Endothelial cell of umbilical vein (primary cell): ENCODE results near the gene OR52K2. TPM values are rescaled to one million over a fixed set of nuclear protein-coding genes. Genes with fewer than 3 reads are reported as not detected.

ENCODE experiments used
- BruUV-seq: library from RNA; stranded (reverse); fragments of 400-500 nt; replicated peaks from 2 replicates; lab custom pipeline; 2021; lab: Mats Ljungman, UMichigan
- CTCF ChIA-PET: fragments of 300-600, 350-600 bp; sonication (Branson Sonifier 250); formaldehyde crosslinking; loops from one replicate; lab custom pipeline; 2021; ENCODE audit warnings: antibody characterized with exemption, inconsistent platforms; lab: Charles Lee
- POLR2A ChIA-PET: fragments of 300-600, 350-600 bp; sonication (Branson Sonifier 250); formaldehyde crosslinking; loops from one replicate; lab custom pipeline; 2021; ENCODE audit warnings: antibody characterized with exemption, inconsistent platforms; lab: Charles Lee
- DNase-seq: peaks from one replicate; pipeline ENCODE4 v3.0.0-alpha.2; 2011; ENCODE audit warnings: low read depth, low spot score
- FAIRE-seq: peaks from 2 replicates; lab custom pipeline; 2011; peaks lifted over from hg19 to GRCh38; lab: Jason Lieb, UNC
- H2AFZ ChIP-seq: 2 replicates; pipeline ENCODE4 v1.6.0; 2012; ENCODE audit warnings: low read depth, low read length, control low read depth, inconsistent platforms
- H3K27ac ChIP-seq: 2 replicates; pipeline ENCODE4 v1.5.1; 2011; ENCODE audit warnings: low read depth, mild to moderate bottlenecking, control low read depth, low read length, moderate library complexity; ENCODE audit not compliant: insufficient read depth
- H3K27me3 ChIP-seq, 2 experiments: 2 replicates each; pipeline versions ENCODE4 v1.6.0 to v1.6.1; 2011; ENCODE audit warnings: low read length in 2 of 2, mixed read lengths in 1 of 2; ENCODE audit not compliant: control insufficient read depth in 2 of 2, insufficient read depth in 2 of 2
- H3K36me3 ChIP-seq, 2 experiments: 2 replicates in 1 of 2; 3 replicates in 1 of 2; pipeline ENCODE4 v1.5.1; 2011; ENCODE audit warnings: low read length in 2 of 2, mild to moderate bottlenecking in 1 of 2, moderate library complexity in 1 of 2; ENCODE audit not compliant: control insufficient read depth in 2 of 2, insufficient read depth in 2 of 2; ENCODE audit errors: extremely low read depth in 1 of 2
- H3K4me1 ChIP-seq: 3 replicates; pipeline ENCODE4 v1.5.1; 2011; ENCODE audit warnings: mild to moderate bottlenecking, low read length; ENCODE audit not compliant: control insufficient read depth, insufficient read depth; ENCODE audit errors: extremely low read depth
- H3K4me2 ChIP-seq: 2 replicates; pipeline ENCODE4 v1.6.1; 2011; ENCODE audit warnings: low read length, control low read depth, mixed read lengths; ENCODE audit not compliant: insufficient read depth
- H3K4me3 ChIP-seq, 3 experiments: fragments of 200-600 bp in 1 of 3; sonication (generic), shearing (Covaris generic) in 1 of 3; replicated peaks in 1 of 3; 2 replicates each; pipeline ENCODE4 v1.5.1; 2011 to 2016; ENCODE audit warnings: control low read depth in 3 of 3, low read length in 3 of 3, mild to moderate bottlenecking in 2 of 3, inconsistent platforms in 1 of 3, low read depth in 1 of 3, moderate library complexity in 1 of 3; ENCODE audit not compliant: insufficient read depth in 1 of 3
- H3K79me2 ChIP-seq: 2 replicates; pipeline ENCODE4 v1.6.0; 2012; ENCODE audit warnings: low read length, inconsistent platforms; ENCODE audit not compliant: control insufficient read depth, insufficient read depth
- H3K9ac ChIP-seq: replicated peaks from 2 replicates; pipeline ENCODE3; 2011; ENCODE audit warnings: low read length, control low read depth; ENCODE audit not compliant: insufficient read depth; ENCODE audit errors: extremely low read depth
- H3K9me1 ChIP-seq: replicated peaks from 3 replicates; pipeline ENCODE4 v1.6.0; 2011; ENCODE audit warnings: mild to moderate bottlenecking, low read length; ENCODE audit not compliant: control insufficient read depth, insufficient read depth; ENCODE audit errors: extremely low read depth
- H3K9me3 ChIP-seq: replicated peaks from 2 replicates; pipeline ENCODE4 v1.5.1; 2012; ENCODE audit warnings: low read length, inconsistent platforms; ENCODE audit not compliant: control insufficient read depth, insufficient read depth
- H4K20me1 ChIP-seq: replicated peaks from 2 replicates; pipeline ENCODE3; 2011; ENCODE audit warnings: mild to moderate bottlenecking, low read length; ENCODE audit not compliant: control insufficient read depth, insufficient read depth; ENCODE audit errors: extremely low read depth
- EZH2 ChIP-seq: IDR thresholded peaks from 2 replicates; pipeline ENCODE4 v1.6.1; 2012; ENCODE audit warnings: borderline replicate concordance, low read depth, mild to moderate bottlenecking, moderate library complexity, low read length, inconsistent platforms; ENCODE audit not compliant: severe bottlenecking
- FOS ChIP-seq: IDR thresholded peaks from 2 replicates; pipeline ENCODE4 v1.6.1; 2011; ENCODE audit warnings: mild to moderate bottlenecking, low read length, moderate library complexity, borderline replicate concordance; ENCODE audit not compliant: insufficient read depth
- GATA2 ChIP-seq: IDR thresholded peaks from 2 replicates; pipeline ENCODE4 v1.7.0; 2011; ENCODE audit warnings: low read depth, mild to moderate bottlenecking, moderate library complexity, mixed read lengths, low read length; ENCODE audit not compliant: insufficient read length, insufficient read depth
- JUN ChIP-seq: IDR thresholded peaks from 2 replicates; pipeline ENCODE4 v1.6.1; 2011; ENCODE audit warnings: borderline replicate concordance, low read depth; ENCODE audit not compliant: insufficient read length, insufficient read depth
- MYC ChIP-seq: IDR thresholded peaks from one replicate; pipeline ENCODE4 v1.6.1; 2011; ENCODE audit warnings: mild to moderate bottlenecking, low read depth, low read length
- POLR2A ChIP-seq: IDR thresholded peaks from 2 replicates; pipeline ENCODE4 v1.6.1; 2012; ENCODE audit warnings: low read depth, mild to moderate bottlenecking, control low read depth, low read length
- POLR2AphosphoS5 ChIP-seq: IDR thresholded peaks from 2 replicates; pipeline ENCODE4 v1.6.1; 2012; ENCODE audit warnings: low read depth, mild to moderate bottlenecking, control low read depth, low read length, moderate library complexity; ENCODE audit not compliant: insufficient read depth
- dilution Hi-C: fragments of 300-500 bp; cut with MboI; formaldehyde crosslinking; loops from one replicate; pipeline ENCODE4 v1.15.0; 2019; ENCODE audit warnings: low sequenced_read_pairs; ENCODE audit not compliant: extremely low pct_ligation_motif_present
- intact Hi-C: fragments of 100-400 bp; cut with micrococcal nuclease; formaldehyde crosslinking; loops from one replicate; pipeline ENCODE4 v1.10.0; 2022
- polyA plus RNA-seq, 4 experiments: library from polyadenylated mRNA; depleted of rRNA in 3 of 4; stranded (reverse) in 3 of 4; unstranded in 1 of 4; fragments of >200 nt; gene quantifications; 2 replicates each; pipeline versions ENCODE4 v1.2.1 to v1.2.3, GENCODE V29; 2011 to 2012; ENCODE audit warnings: missing spikeins in 1 of 4
- total RNA-seq: library from RNA; stranded (reverse); gene quantifications from 2 replicates; pipeline ENCODE4 v1.2.3, GENCODE V29; 2021
- TF ChIP-seq, protein P1 (sequence below), 2 donors: IDR thresholded peaks; 1 replicate in 1 of 2; 2 replicates in 1 of 2; pipeline ENCODE4 v1.5.1; 2011; ENCODE audit warnings: low read length in 2 of 2, mild to moderate bottlenecking in 2 of 2, moderate library complexity in 2 of 2, control low read depth in 1 of 2, inconsistent platforms in 1 of 2, low read depth in 1 of 2; ENCODE audit not compliant: insufficient read depth in 1 of 2; ENCODE audit errors: extremely low read depth in 1 of 2
- TF ChIP-seq, protein P2 (sequence below): IDR thresholded peaks from 2 replicates; pipeline ENCODE4 v1.6.1; 2011; ENCODE audit not compliant: insufficient read depth, insufficient read length

Gene OR52K2
- total and polyA plus RNA-seq, 2 donors (not counting 3 experiments of a cell fraction or from before 2014, with no cell fraction given), result not detected

DNA sequence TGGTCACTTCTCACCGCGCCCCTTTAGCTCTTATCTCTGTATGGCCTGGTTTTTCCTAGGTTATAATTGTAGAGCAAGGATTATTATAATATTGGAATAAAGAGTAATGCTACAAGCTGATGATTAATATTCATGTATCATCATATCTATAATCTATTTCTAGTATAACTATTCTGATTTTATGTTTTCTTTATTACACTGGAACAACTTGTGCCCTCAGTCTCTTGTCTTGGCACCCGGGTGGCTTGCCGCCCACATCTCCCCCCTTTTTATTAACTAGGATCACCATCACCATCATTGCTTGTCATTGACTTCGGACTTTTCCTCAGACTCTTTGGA lies 44.4 kb downstream of the OR52K2 start:
- Histone ChIP-seq H4K20me1 (no peaks in the 10 kb centered on the region), H2AFZ (no peak overlapping the region), H3K9ac (no peak overlapping the region), H3K4me2 (no peak overlapping the region), H3K4me1 (no peaks in the 10 kb centered on the region), H3K79me2 (no peaks in the 10 kb centered on the region), H3K9me1 (no peaks in the 10 kb centered on the region), H3K9me3 (no peaks in the 10 kb centered on the region), H3K4me3 (no peak overlapping the region), H3K36me3 (no peaks in the 10 kb centered on the region), H3K27me3 (peaks cover 18 to 19% of the 10 kb centered on the region in 2 experiments), H3K27ac (no peak overlapping the region)
- POLR2A ChIA-PET, result no interaction called here
- no peak for DNase-seq
- BruUV-seq, result no TSS peak
- dilution Hi-C loops, result no loop called here
- CTCF ChIA-PET, result interaction anchor here (0.5 to 5.7 kb wide), 20 partner anchors 10 to 314 kb away, joined by 3 to 255 read pairs (median 4); partner anchors contain the start of genes OR52K1, TRIM21 and TRIM68
- TF ChIP-seq POLR2A (no peak), POLR2AphosphoS5 (no peak), FOS (no peak), JUN (no peak), EZH2 (no peak), GATA2 (no peak), MYC (no peak)
- TF ChIP-seq, protein P1, sequence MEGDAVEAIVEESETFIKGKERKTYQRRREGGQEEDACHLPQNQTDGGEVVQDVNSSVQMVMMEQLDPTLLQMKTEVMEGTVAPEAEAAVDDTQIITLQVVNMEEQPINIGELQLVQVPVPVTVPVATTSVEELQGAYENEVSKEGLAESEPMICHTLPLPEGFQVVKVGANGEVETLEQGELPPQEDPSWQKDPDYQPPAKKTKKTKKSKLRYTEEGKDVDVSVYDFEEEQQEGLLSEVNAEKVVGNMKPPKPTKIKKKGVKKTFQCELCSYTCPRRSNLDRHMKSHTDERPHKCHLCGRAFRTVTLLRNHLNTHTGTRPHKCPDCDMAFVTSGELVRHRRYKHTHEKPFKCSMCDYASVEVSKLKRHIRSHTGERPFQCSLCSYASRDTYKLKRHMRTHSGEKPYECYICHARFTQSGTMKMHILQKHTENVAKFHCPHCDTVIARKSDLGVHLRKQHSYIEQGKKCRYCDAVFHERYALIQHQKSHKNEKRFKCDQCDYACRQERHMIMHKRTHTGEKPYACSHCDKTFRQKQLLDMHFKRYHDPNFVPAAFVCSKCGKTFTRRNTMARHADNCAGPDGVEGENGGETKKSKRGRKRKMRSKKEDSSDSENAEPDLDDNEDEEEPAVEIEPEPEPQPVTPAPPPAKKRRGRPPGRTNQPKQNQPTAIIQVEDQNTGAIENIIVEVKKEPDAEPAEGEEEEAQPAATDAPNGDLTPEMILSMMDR (IDR thresholded peaks at IDR 0.05; ENCODE audit: extremely low read depth in 1 of 2, insufficient read depth in 1 of 2, low read depth in 1 of 2, low read length in 2 of 2), result no peak
- TF ChIP-seq, protein P2, sequence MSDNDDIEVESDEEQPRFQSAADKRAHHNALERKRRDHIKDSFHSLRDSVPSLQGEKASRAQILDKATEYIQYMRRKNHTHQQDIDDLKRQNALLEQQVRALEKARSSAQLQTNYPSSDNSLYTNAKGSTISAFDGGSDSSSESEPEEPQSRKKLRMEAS, result no peak
- intact Hi-C loops, result loop anchor here (1.0 kb wide), 3 partner anchors 100 to 311 kb away; partner anchors contain the start of gene TRIM21
- FAIRE-seq, result no peak
